LNCaP clone FGC (cell line): ENCODE results near the gene CDKAL1.
"Not testable (repeated sequence)": the region's sequence is repeated elsewhere in the genome, so short reads cannot be mapped to it uniquely, and the experiment has no call there.

ENCODE experiments used
- DNase-seq: peaks from one replicate; pipeline ENCODE4 v3.0.0-alpha.2; 2011; ENCODE audit warnings: low read depth
- H3K4me3 ChIP-seq: 2 replicates; pipeline ENCODE4 v1.5.1; 2011; ENCODE audit warnings: mild to moderate bottlenecking, low read depth, low read length, control low read depth
- CTCF ChIP-seq: IDR thresholded peaks from 2 replicates; pipeline ENCODE4 v1.5.1; 2012; ENCODE audit warnings: mild to moderate bottlenecking; ENCODE audit not compliant: control insufficient read depth, insufficient read depth; ENCODE audit errors: extremely low read depth

Gene CDKAL1

DNA sequence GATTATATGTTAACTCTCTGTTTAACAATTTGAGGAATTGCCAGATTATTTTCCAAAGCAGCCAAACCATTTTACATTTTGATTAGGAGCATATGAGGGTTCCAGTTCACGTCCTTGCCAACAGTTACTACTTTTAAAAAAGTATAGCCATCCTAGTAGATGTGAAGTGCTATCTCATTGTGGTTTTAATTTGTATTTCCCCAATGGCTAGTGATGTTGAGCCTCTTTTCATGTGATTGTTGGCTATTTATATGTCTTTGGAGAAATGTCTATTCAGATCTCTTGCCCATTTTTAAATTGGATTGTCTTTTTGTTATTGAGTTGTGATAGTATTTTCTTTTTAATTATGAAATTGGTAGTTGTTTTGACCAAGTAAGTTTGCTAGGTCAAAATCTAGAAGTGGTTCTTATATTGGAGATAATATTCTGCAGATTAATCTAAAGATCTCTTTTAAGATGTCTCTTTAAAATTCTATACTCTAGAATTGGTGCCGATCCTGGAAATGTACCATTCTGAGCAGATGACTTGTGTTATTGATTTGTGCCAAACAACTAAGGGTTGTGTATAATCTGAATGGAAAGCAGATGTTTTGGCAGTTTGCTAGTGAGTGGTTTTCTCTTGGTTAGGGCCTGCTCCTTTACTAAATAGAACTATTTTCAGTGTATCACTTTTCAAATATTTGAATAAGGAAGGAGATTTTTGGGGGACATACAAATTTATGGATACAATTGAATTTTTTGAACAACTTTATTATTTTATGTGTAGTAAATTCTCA, 99.5 kb downstream of the CDKAL1 start:
- no peak overlapping the region for H3K4me3 ChIP-seq
- no peak for TF ChIP-seq CTCF
- no peak for DNase-seq

DNA sequence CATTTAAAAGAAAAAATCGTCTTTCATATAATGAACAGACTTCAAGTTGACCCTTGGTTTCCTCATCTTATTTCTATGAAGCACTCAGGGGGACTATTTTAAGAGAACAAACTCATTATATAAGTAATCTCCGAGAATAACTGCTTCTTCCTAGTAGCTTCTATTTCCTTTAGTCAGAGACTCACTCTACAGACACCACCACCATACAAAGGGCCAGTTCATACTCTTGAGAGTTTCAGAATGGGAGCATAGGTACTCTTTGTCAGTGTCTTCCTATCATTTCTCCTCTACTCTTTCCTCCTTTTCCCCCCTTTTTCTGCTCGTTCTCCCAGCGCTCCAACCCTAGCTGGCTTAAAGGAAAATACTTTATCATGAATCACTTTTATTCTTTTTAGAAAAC, 104.9 kb downstream of the CDKAL1 start:
- TF ChIP-seq CTCF: no peak
- no peak for DNase-seq
- H3K4me3 ChIP-seq: no peak overlapping the region

DNA sequence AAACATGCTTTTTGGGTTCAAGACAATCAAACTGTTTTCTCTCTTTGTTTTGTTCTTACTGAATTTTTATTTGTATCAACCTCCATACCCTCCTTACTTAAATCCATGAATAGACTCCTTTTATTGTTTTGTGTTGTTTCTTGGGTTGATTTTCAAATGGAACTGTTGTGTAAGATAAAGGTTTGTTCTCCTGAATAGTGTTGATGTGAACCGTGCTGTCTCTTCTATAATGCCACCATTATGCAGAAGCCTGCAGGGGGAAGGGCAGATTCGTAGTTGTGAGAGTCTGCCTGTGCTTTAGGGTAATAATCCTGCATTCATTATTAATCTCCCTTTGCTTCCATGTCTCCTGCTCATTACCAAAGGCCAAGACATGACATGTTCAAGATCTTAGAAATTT, 105.9 kb downstream of the CDKAL1 start:
- H3K4me3 ChIP-seq: no peak overlapping the region
- no peak for DNase-seq
- TF ChIP-seq CTCF: no peak

- no peak for TF ChIP-seq CTCF
- DNase-seq: no peak
- H3K4me3 ChIP-seq: no peak overlapping the region
Observed at GRCh38 chr6:20642441-20642840, 108.2 kb downstream of the CDKAL1 start.

DNA sequence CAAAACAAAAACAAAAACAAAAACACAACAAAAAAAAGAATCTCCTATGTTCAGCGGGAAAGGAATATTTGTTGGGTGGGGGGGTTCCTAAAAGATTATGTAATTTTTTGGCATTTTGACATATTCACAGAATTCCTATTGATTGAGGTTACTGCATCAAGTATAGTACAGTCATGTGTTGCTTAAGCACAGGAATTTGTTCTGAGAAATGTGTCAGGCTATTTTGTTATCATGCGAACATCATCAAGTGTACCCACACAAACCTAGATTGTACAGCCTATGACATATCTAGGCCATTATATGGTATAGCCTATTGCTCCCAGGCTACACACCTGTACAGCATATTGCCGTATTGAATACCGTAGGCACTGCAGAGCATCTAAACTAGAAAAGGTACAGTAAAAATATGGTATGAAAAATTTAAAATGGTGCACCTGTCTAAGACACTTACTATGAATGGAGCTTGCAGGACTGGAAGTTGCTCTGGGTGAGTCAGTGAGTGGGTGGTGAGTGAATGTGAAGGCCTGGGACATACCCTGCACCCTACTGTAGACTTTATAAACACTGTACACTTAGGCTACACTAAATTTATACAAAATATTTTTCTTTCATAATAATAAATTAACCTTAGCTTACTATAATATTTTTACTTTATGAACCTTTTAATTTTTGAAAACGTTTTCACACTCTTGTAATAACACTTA, 110.6 kb downstream of the CDKAL1 start:
- no peak for DNase-seq
- no peak overlapping the region for H3K4me3 ChIP-seq
- TF ChIP-seq CTCF: no peak

- H3K4me3 ChIP-seq, DNase-seq: not testable (repeated sequence)
Observed at GRCh38 chr6:20645572-20645971, 111.3 kb downstream of the CDKAL1 start.

DNA sequence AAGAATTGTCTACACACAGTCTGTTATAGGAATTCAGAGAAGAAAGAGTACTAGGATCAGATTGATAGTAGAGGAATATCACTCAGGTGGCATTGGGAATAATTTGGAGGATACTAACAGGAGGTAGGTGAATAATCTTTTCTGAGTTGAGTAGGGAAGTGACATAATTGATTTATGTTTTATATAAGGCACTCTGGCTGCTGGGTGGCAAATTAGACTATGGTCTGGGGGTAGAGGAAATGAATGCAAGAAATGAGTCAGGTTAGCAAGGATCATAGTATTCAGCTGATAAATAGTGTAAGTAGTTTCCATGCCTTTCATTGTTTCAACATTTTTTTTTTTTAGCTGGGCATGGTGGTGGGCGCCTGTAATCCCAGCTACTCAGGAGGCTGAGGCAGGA, 113.3 kb downstream of the CDKAL1 start:
- DNase-seq: no peak
- TF ChIP-seq CTCF: no peak
- H3K4me3 ChIP-seq: no peak overlapping the region

DNA sequence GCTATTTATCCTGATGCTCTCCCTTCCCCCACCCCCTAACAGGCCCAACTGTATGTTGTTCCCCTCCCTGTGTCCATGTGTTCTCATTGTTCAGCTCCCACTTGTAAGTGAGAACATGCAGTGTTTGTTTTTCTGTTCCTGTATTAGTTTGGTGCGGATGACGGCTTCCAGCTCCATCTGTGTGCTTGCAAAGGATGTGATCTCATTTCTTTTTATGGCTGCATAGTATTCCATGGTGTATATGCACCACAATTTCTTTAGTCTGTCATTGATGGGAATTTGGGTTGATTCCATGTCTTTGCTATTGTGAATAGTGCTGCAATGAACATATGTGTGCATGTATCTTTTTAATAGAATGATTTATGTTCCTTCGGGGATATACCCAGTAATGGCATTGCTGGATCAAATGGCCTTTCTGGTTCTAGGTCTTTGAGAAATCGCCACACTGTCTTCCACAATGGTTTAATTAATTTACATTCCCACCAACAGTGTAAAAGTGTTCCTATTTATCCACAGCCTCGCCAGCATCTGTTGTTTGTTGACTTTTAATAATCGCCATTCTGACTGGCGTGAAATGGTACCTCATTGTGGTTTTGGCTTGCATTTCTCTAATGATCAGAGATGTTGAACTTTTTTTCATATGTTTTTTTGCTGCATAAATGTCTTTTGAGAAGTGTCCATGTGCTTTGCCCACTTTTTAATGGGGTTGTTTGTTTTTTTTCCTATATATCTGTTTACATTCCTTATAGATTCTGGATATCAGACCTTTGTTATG, 115.6 kb downstream of the CDKAL1 start:
- H3K4me3 ChIP-seq, DNase-seq: not testable (repeated sequence)
